A549 (cell line): ENCODE data around the gene PGK1.

Experiments
- BCL3 ChIP-seq: fragments of >200 bp; sonication (Bioruptor Twin); formaldehyde crosslinking; IDR thresholded peaks from 3 replicates; pipeline ENCODE4 v1.6.1; 2016
- CEBPB ChIP-seq, 2 experiments: fragments of >200 bp in 1 of 2; sonication (Bioruptor Twin) in 1 of 2; formaldehyde crosslinking in 1 of 2; IDR thresholded peaks; 2 replicates each; pipeline ENCODE4 v1.6.1; 2012 to 2016
- CTCF ChIP-seq: fragments of >200 bp; sonication (Bioruptor Twin); formaldehyde crosslinking; IDR thresholded peaks from 3 replicates; pipeline ENCODE4 v1.5.1; 2016
- HMGXB4 ChIP-seq: fragments of 250-450 bp; sonication (Bioruptor Pico); IDR thresholded peaks from 2 replicates; pipeline ENCODE4 v1.5.0; 2021; ENCODE audit warnings: mild to moderate bottlenecking, moderate library complexity, borderline replicate concordance
- KDM5A ChIP-seq: fragments of 200-600 bp; sonication (generic); IDR thresholded peaks from 2 replicates; pipeline ENCODE4 v1.6.1; 2016; ENCODE audit warnings: antibody characterized with exemption, mild to moderate bottlenecking
- MAFK ChIP-seq: fragments of 450-650 bp; IDR thresholded peaks from 2 replicates; pipeline ENCODE4 v1.6.1; 2014; ENCODE audit not compliant: partially characterized antibody
- POLR2A ChIP-seq: IDR thresholded peaks from 2 replicates; pipeline ENCODE4 v1.6.1; 2012; ENCODE audit warnings: mild to moderate bottlenecking, low read length
- POLR2AphosphoS2 ChIP-seq: conservative IDR thresholded peaks from 2 replicates; pipeline ENCODE4 v1.6.1; 2012; ENCODE audit warnings: low read length, improper control_type of control experiment, inconsistent platforms
- RCOR1 ChIP-seq: fragments of 150-350 bp; IDR thresholded peaks from 2 replicates; pipeline ENCODE4 v1.6.1; 2014; ENCODE audit warnings: antibody characterized with exemption, low read length, low read depth
- RFX5 ChIP-seq: fragments of 450-650 bp; IDR thresholded peaks from 2 replicates; pipeline ENCODE4 v1.7.1; 2014; ENCODE audit warnings: antibody characterized with exemption, mild to moderate bottlenecking, moderate library complexity

GRCh38 chrX:78098108-78098507 is 5.9 kb upstream of the PGK1 start:
- TF ChIP-seq POLR2A, result no peak
- TF ChIP-seq CTCF, result no peak
- TF ChIP-seq CEBPB (IDR thresholded peaks at IDR 0.05), result no peak
- TF ChIP-seq POLR2AphosphoS2, result no peak
- TF ChIP-seq HMGXB4 (CRISPR knock-in tag), result no peak
- TF ChIP-seq RFX5, result no peak
- no peak for TF ChIP-seq BCL3
- no peak for TF ChIP-seq KDM5A
- no peak for TF ChIP-seq MAFK
- no peak for TF ChIP-seq RCOR1
